ENCODE measurements around the gene RMI2.

Gene RMI2

GRCh38 chr16:11328172-11329070 is 16.8 kb upstream of the RMI2 start:
- DNase-seq (ENCODE audit: low read depth), result no peak

GRCh38 chr16:11329071-11329491 is 16.2 kb upstream of the RMI2 start:
- DNase-seq (ENCODE audit: low read depth), result no peak

- no peak for DNase-seq (ENCODE audit: low read depth)
These were observed 15.4 kb upstream of the RMI2 start for GRCh38 chr16:11329891-11330290.

- DNase-seq (ENCODE audit: low read depth), result no peak
These were observed 14.6 kb upstream of the RMI2 start for GRCh38 chr16:11330526-11331237.

- DNase-seq (ENCODE audit: low read depth), result no peak
These were observed 13.3 kb upstream of the RMI2 start for GRCh38 chr16:11331967-11332366.

- DNase-seq (ENCODE audit: low read depth), result no peak
These were observed 12.2 kb upstream of the RMI2 start for GRCh38 chr16:11333010-11333409.

GRCh38 chr16:11333702-11334101 is 11.6 kb upstream of the RMI2 start:
- DNase-seq (ENCODE audit: low read depth), result no peak

GRCh38 chr16:11334831-11335404 is 10.3 kb upstream of the RMI2 start:
- DNase-seq (ENCODE audit: low read depth), result no peak

GRCh38 chr16:11339075-11339474 is 6.2 kb upstream of the RMI2 start:
- no peak for DNase-seq (ENCODE audit: low read depth)

- DNase-seq (ENCODE audit: low read depth), result no peak
These were observed 4.5 kb upstream of the RMI2 start for GRCh38 chr16:11340710-11341109.

GRCh38 chr16:11341371-11341770 is 3.9 kb upstream of the RMI2 start:
- no peak for DNase-seq (ENCODE audit: low read depth)

- DNase-seq (ENCODE audit: low read depth), result no peak
These were observed 3.0 kb upstream of the RMI2 start for GRCh38 chr16:11342021-11342855.

- DNase-seq (ENCODE audit: low read depth), result no peak
These were observed 1.6 kb downstream of the RMI2 start for GRCh38 chr16:11346700-11347319.

- no peak for DNase-seq (ENCODE audit: low read depth)
These were observed 2.6 kb downstream of the RMI2 start for GRCh38 chr16:11347831-11348230.

- no peak for DNase-seq (ENCODE audit: low read depth)
These were observed 3.7 kb downstream of the RMI2 start for GRCh38 chr16:11348737-11349598.

GRCh38 chr16:11349599-11350276 is 4.5 kb downstream of the RMI2 start:
- no peak for DNase-seq (ENCODE audit: low read depth)

- no peak for DNase-seq (ENCODE audit: low read depth)
These were observed 5.3 kb downstream of the RMI2 start for GRCh38 chr16:11350519-11350918.

GRCh38 chr16:11350921-11351335 is 5.7 kb downstream of the RMI2 start:
- DNase-seq (ENCODE audit: low read depth), result no peak

GRCh38 chr16:11353158-11353557 is 7.9 kb downstream of the RMI2 start:
- DNase-seq (ENCODE audit: low read depth), result no peak

GRCh38 chr16:11354407-11354732 is 9.1 kb downstream of the RMI2 start:
- DNase-seq (ENCODE audit: low read depth), result no peak

Measured in stimulated activated CD8-positive, alpha-beta memory T cell treated with anti-CD3 and anti-CD28 coated beads, Interleukin-7, amount 100 ng/mL, for 24 hours (primary cell).